Measurements from ENCODE around the gene SLC9A3. TPM values are rescaled to one million over a fixed set of nuclear protein-coding genes. Genes with fewer than 3 reads are reported as not detected.

Gene SLC9A3
- total RNA-seq, 3 donors from 2014 or later (not counting 1 experiment from before 2014, with no cell fraction given), result 0.61 to 1.1 (median 0.73) TPM

DNA sequence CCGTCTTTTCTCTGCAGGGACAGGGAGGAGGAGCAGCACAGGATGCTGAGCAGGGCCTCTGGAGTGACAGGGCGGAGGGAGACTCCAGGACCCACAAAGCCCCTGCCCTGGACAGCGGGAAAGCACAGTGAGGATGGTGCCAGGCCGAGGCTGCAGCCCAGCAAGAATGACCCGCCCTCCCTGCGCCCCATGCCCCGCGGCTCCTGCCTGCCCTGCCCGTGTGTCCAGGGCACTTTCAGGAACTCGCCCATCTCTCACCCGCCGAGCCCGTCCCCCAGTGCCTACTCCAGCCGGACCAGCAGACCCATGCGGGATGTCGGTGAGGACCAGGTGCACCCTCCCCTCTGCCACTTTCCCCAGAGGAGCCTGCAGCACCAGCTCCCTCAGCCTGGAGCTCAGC, 90.4 kb downstream of the SLC9A3 start:
- Histone ChIP-seq H3K4me1 (ENCODE audit: control insufficient read depth, insufficient read depth, low read length) (no peaks in the 10 kb centered on the region), H3K36me3 (ENCODE audit: control insufficient read depth, insufficient read depth, low read length) (no peaks in the 10 kb centered on the region), H3K27ac (ENCODE audit: low read length) (no peak overlapping the region), H3K9me3 (ENCODE audit: control insufficient read depth, insufficient read depth, low read length) (no peaks in the 10 kb centered on the region), H3K27me3 (ENCODE audit: control insufficient read depth, insufficient read depth, low read length) (no peaks in the 10 kb centered on the region), H3K4me3 (ENCODE audit: low read length) (no peak overlapping the region)
- no peaks in the 10 kb centered on the region for H3K36me3 Mint-ChIP-seq
- intact Hi-C loops (cut with micrococcal nuclease), result no loop called here
- H3K27me3 Mint-ChIP-seq (ENCODE audit: low read depth in 2 of 2), result no peaks in the 10 kb centered on the region
- WGBS (ENCODE audit: insufficient coverage), result 91% methylated on average over 16 of the region's 16 CpGs
- no peak overlapping the region for H3K27ac Mint-ChIP-seq
- H3K4me3 Mint-ChIP-seq, result no peak overlapping the region
- no peak for DNase-seq
- H3K9me3 Mint-ChIP-seq, result no peaks in the 10 kb centered on the region
- H3K4me1 Mint-ChIP-seq, result no peaks in the 10 kb centered on the region
- TF ChIP-seq, protein P1, sequence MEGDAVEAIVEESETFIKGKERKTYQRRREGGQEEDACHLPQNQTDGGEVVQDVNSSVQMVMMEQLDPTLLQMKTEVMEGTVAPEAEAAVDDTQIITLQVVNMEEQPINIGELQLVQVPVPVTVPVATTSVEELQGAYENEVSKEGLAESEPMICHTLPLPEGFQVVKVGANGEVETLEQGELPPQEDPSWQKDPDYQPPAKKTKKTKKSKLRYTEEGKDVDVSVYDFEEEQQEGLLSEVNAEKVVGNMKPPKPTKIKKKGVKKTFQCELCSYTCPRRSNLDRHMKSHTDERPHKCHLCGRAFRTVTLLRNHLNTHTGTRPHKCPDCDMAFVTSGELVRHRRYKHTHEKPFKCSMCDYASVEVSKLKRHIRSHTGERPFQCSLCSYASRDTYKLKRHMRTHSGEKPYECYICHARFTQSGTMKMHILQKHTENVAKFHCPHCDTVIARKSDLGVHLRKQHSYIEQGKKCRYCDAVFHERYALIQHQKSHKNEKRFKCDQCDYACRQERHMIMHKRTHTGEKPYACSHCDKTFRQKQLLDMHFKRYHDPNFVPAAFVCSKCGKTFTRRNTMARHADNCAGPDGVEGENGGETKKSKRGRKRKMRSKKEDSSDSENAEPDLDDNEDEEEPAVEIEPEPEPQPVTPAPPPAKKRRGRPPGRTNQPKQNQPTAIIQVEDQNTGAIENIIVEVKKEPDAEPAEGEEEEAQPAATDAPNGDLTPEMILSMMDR (IDR thresholded peaks at IDR 0.05), result no peak
- no peak for ATAC-seq

DNA sequence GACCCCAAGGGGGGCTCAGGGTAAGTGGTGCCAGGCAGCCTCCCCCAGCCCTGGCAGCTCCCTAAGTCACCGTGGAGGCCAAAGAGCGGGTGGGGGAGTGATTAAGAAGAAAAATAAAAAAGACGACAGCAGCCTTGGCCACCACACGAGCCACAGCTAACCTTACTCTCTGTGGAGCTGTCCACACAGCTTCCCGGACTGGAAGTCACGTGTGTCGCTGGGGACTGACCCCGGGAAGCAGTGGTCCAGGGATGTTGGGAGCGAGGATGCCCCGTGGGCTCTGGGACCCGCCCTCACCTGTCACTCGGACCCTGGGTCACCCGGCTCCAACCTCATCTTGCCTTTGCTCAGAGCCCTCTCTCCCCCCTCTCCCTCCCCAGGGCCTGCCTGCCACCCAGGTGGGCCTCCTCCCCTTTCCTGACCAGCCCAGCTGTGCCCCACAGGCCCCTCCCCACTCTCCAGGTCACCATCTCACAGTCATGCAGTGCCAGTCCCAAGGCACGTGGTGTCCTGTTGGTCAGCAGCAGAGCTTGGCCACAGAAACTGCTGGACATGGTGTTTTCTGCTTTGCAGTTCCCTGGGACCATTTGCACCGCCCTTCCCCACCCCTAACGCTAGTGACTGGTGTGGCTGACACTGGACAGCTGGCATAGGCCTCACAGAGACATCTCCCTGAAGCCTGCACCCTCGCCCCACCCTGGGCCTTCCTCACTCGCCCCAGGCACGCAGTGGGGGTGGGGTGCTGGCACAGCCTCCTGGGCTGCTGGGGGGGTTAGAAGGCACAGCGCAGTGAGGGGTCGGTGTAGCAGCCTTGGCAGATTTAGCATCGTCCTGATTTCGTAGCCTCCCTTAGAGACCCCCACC, 91.1 kb downstream of the SLC9A3 start:
- no peaks in the 10 kb centered on the region for H3K4me1 ChIP-seq (ENCODE audit: control insufficient read depth, insufficient read depth, low read length)
- no peaks in the 10 kb centered on the region for H3K9me3 ChIP-seq (ENCODE audit: control insufficient read depth, insufficient read depth, low read length)
- ATAC-seq, result no peak
- Mint-ChIP-seq H3K4me1 (no peaks in the 10 kb centered on the region), H3K36me3 (no peaks in the 10 kb centered on the region), H3K9me3 (no peaks in the 10 kb centered on the region), H3K27me3 (ENCODE audit: low read depth in 2 of 2) (no peaks in the 10 kb centered on the region), H3K27ac (no peak overlapping the region), H3K4me3 (no peak overlapping the region)
- no peak for DNase-seq
- 89% methylated on average over 23 of the region's 23 CpGs for WGBS (ENCODE audit: insufficient coverage)
- no peaks in the 10 kb centered on the region for H3K27me3 ChIP-seq (ENCODE audit: control insufficient read depth, insufficient read depth, low read length)
- no peaks in the 10 kb centered on the region for H3K36me3 ChIP-seq (ENCODE audit: control insufficient read depth, insufficient read depth, low read length)
- intact Hi-C loops (cut with micrococcal nuclease), result no loop called here
- no peak overlapping the region for H3K4me3 ChIP-seq (ENCODE audit: low read length)
- TF ChIP-seq, protein P1 (IDR thresholded peaks at IDR 0.05), result no peak
- H3K27ac ChIP-seq (ENCODE audit: low read length), result no peak overlapping the region

- Histone ChIP-seq H3K27ac (ENCODE audit: low read length) (no peak overlapping the region), H3K27me3 (ENCODE audit: control insufficient read depth, insufficient read depth, low read length) (no peaks in the 10 kb centered on the region), H3K4me3 (ENCODE audit: low read length) (no peak overlapping the region), H3K4me1 (ENCODE audit: control insufficient read depth, insufficient read depth, low read length) (no peaks in the 10 kb centered on the region), H3K9me3 (ENCODE audit: control insufficient read depth, insufficient read depth, low read length) (no peaks in the 10 kb centered on the region), H3K36me3 (ENCODE audit: control insufficient read depth, insufficient read depth, low read length) (no peaks in the 10 kb centered on the region)
- ATAC-seq, result no peak
- DNase-seq, result no peak
- no peaks in the 10 kb centered on the region for H3K36me3 Mint-ChIP-seq
- no peak overlapping the region for H3K4me3 Mint-ChIP-seq
- 76% methylated on average over 18 of the region's 18 CpGs for WGBS (ENCODE audit: insufficient coverage)
- no peaks in the 10 kb centered on the region for H3K27me3 Mint-ChIP-seq (ENCODE audit: low read depth in 2 of 2)
- TF ChIP-seq, protein P1 (IDR thresholded peaks at IDR 0.05), result no peak
- no peaks in the 10 kb centered on the region for H3K4me1 Mint-ChIP-seq
- H3K27ac Mint-ChIP-seq, result no peak overlapping the region
- intact Hi-C loops (cut with micrococcal nuclease), result no loop called here
- H3K9me3 Mint-ChIP-seq, result no peaks in the 10 kb centered on the region
These were observed 91.9 kb downstream of the SLC9A3 start for GRCh38 chr5:432201-432927.
